Islet precursor cell (in vitro differentiated cells): ENCODE measurements around the gene CTDSP2.
"Not testable (repeated sequence)": the region's sequence is repeated elsewhere in the genome, so short reads cannot be mapped to it uniquely, and the experiment has no call there.

Source experiments
- DNase-seq: peaks from one replicate; pipeline ENCODE4 v3.0.0-alpha.2; 2018

CTDSP2 gene

GRCh38 chr12:57777367-57777766 is 69.2 kb downstream of the CTDSP2 start:
- no peak for DNase-seq

- no peak for DNase-seq
Measured at GRCh38 chr12:57776247-57776587, 70.3 kb downstream of the CTDSP2 start.

- no peak for DNase-seq
Measured at GRCh38 chr12:57775563-57776246, 70.8 kb downstream of the CTDSP2 start.

GRCh38 chr12:57775044-57775443 is 71.5 kb downstream of the CTDSP2 start:
- no peak for DNase-seq

GRCh38 chr12:57774634-57775033 is 71.9 kb downstream of the CTDSP2 start:
- not testable (repeated sequence) for DNase-seq

- peak; percentile 90 for DNase-seq
Measured at GRCh38 chr12:57772429-57773322, 73.9 kb downstream of the CTDSP2 start, which contains the start of gene EEF1AKMT3. Gene EEF1AKMT3 (plus strand): TSS chr12:57772614. CDS start chr12:57772725, 111 bp downstream.

- peak; percentile 99 for DNase-seq
Measured at GRCh38 chr12:57771873-57772428, 74.6 kb downstream of the CTDSP2 start, which contains the start of gene METTL1. Gene METTL1 (minus strand): TSS chr12:57772105. CDS start chr12:57772083, 22 bp downstream.

- peak; percentile 49 for DNase-seq
Measured at GRCh38 chr12:57771236-57771872, 75.2 kb downstream of the CTDSP2 start.

GRCh38 chr12:57770734-57771133 is 75.8 kb downstream of the CTDSP2 start:
- DNase-seq: peak; percentile 40
